Stimulated activated naive CD8-positive, alpha-beta T cell treated with anti-CD3 and anti-CD28 coated beads, Interleukin-15, Interleukin-2, amounts not matched to agents 100 ng/mL and 50 ng/mL, for 24 hours (primary cell): ENCODE results near the gene GLI2.

Source experiments
- H3K27ac Mint-ChIP-seq: one replicate; pipeline ENCODE4 v1.8.0; 2021; ENCODE audit warnings: mild to moderate bottlenecking, mixed read lengths
- H3K27me3 Mint-ChIP-seq: one replicate; pipeline ENCODE4 v1.8.0; 2021; ENCODE audit warnings: mixed read lengths
- H3K36me3 Mint-ChIP-seq: one replicate; pipeline ENCODE4 v1.8.0; 2021; ENCODE audit warnings: low read depth, mixed read lengths
- H3K4me1 Mint-ChIP-seq: one replicate; pipeline ENCODE4 v1.8.0; 2021; ENCODE audit warnings: low read depth, mixed read lengths
- H3K4me3 Mint-ChIP-seq: one replicate; pipeline ENCODE4 v1.8.0; 2021; ENCODE audit warnings: mild to moderate bottlenecking, mixed read lengths
- H3K9me3 Mint-ChIP-seq: one replicate; pipeline ENCODE4 v1.8.0; 2021; ENCODE audit warnings: mixed read lengths

GLI2 gene

DNA sequence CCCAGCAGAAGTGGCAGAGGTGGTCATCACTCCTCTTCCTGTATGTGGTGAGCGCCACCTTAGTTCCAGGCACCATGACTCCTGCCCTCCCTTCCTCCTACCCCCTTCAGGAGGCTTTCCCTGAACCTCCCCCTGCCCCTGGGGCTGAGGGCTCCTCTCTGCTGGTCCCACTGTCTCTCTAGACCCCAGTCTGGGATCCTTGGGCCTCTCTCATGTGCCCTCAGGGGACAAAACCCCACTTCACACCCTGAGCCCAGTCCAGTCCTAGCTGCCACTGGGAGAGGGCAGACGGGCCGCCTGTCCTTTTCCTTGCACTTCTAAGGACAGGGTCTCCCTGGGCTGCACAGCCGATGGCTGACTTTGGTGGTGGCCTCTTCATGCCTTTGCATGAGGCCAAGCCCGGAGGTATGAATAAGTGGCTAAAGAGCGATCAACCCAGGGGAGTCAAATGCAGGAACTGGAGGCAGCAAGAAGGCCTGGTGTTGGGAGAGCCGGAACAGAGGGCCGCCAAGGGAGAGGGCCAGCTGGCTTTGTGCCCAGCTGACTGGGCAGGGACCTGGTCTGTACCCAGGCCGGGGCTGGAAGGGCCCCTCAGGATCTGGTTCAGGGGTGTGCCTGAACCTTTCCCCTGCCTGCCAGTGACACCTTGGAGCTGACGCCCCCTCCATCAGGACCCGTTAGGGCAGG is 29.5 kb downstream of the GLI2 start:
- H3K27me3 Mint-ChIP-seq: no peaks in the 10 kb centered on the region
- no peak overlapping the region for H3K27ac Mint-ChIP-seq
- no peaks in the 10 kb centered on the region for H3K9me3 Mint-ChIP-seq
- no peak overlapping the region for H3K4me3 Mint-ChIP-seq
- H3K4me1 Mint-ChIP-seq: no peaks in the 10 kb centered on the region
- H3K36me3 Mint-ChIP-seq: no peaks in the 10 kb centered on the region

DNA sequence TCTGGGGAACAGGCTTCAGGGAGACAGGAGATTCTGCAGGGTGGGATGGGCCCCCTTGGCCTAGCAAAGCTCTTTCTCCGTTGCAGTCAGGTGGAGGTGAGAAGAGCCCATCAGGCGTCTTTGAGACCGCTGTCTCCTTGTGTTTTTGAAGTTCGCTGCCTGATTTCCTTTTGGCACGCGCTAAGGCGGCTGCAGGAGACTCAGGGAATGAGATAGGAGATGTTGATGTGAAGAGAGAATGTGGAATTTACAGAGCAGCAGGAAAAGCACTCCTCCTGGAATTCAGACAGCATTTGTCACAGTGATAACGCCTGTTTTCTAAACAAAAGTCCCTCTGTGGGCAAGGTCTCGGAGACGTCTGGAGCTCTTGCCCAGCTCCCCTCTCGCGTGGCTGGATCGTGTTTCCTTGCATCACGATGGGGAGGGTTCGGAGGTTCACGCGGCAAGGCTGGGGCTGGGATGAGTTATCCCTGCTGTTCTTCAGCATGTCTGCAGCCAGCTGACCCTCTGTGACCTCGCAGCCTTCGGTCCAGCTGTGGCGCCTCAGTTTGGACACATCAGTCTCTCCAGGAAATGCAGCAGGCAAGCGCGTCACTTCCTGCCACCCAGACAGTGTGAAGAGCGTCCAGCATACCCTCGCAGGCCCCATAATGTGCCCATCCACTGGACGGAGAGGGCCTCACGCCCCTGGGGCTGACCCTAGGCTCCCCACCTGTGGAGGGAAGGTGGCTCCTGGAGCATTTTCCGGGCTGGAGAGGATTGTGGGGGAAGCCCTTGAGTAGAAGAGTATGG is 30.2 kb downstream of the GLI2 start:
- no peak overlapping the region for H3K4me3 Mint-ChIP-seq
- no peaks in the 10 kb centered on the region for H3K36me3 Mint-ChIP-seq
- no peak overlapping the region for H3K27ac Mint-ChIP-seq
- no peaks in the 10 kb centered on the region for H3K27me3 Mint-ChIP-seq
- no peaks in the 10 kb centered on the region for H3K4me1 Mint-ChIP-seq
- no peaks in the 10 kb centered on the region for H3K9me3 Mint-ChIP-seq

DNA sequence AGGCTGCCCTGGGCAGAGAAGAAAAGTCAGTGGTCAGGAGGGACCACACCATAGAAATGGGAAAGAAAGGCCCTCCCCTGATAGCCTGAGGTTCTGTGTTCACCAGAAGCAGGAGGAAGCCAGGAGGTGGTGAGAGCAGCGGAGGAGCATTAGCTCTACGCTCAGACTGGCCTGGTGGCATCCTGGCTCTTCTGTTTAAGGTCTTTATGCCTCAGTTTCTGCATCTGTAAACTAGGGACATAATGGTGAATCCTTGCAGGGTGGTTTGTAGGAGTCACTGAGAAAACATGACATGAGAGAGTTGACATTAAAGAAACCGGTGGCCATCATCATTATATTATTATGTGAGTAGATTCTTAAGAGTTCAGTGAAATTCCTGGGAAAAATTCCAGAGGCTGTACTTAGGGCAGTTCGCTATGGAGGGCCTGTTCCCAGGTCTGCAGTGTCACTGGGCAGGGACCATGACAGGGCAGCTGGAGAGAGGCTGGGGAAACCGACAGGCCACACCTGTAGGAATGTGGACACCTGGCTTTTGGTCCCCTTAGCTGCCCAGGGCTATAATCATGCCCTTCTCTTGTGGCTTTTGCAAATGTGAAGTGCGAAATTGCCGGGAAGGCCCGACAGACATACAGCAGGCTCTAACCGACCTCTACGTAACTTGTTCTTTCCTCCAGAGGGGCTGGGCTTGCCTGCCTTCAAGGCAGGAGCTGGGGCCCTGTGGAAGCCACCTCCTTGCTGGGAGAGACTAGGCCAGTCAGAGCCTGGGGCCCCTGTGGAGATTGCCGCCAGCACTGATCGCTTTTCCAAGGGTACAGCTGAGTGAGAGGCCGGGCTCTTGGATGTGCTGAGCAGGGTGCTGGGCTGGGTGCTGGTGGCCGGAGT is 31.0 kb downstream of the GLI2 start:
- H3K9me3 Mint-ChIP-seq: no peaks in the 10 kb centered on the region
- no peaks in the 10 kb centered on the region for H3K27me3 Mint-ChIP-seq
- H3K36me3 Mint-ChIP-seq: no peaks in the 10 kb centered on the region
- no peaks in the 10 kb centered on the region for H3K4me1 Mint-ChIP-seq
- no peak overlapping the region for H3K27ac Mint-ChIP-seq
- H3K4me3 Mint-ChIP-seq: no peak overlapping the region

- Mint-ChIP-seq H3K27me3 (no peaks in the 10 kb centered on the region), H3K4me1 (no peaks in the 10 kb centered on the region), H3K27ac (no peak overlapping the region), H3K36me3 (no peaks in the 10 kb centered on the region), H3K9me3 (no peaks in the 10 kb centered on the region), H3K4me3 (no peak overlapping the region)
Observed at GRCh38 chr2:120767486-120768005, 31.9 kb downstream of the GLI2 start.

DNA sequence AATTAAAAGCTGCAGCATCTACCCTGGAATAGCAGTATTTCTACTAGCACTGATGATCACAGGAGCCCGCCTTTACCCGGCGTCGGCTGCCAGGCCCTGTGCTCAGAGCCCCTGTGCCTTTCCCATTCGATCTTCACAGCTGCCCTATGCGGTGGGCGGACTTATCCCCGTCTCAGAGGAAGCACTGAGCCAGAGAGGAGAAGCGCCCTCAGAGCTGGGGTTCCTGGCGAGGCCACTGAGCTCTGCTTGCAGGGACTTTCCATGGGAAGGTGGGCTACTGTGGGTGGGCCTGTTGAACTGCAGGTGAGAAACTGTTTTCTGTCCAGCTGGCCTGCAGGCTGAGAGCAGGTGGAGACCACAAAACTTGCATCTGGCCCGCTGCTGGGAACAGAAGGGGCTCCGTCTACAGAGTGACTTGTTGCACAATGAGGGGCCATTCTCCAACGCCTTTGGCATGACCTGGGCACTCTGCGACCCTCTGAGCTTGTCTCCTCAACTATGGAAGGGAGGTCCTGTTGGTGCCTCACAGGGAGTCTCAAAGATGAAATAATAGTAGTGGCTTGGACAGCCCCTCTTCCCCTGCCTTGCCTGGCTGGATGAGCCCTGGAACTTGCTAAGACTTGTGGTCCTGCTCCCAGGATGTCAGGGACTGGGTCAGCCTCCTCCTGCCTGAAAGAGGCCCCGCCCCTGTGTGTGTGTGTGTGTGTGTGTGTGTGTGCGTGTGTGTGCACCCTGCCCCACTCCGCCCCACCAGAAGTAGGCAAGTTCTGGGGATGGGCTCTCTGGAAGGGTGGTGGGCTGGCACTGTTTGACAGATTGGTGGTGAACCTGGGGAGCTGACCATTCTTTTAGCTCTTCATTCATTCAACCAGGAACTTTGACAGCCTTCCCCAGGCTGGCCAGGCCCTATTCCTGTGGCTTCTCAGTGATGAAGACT is 32.7 kb downstream of the GLI2 start:
- H3K36me3 Mint-ChIP-seq: no peaks in the 10 kb centered on the region
- H3K27me3 Mint-ChIP-seq: no peaks in the 10 kb centered on the region
- H3K4me3 Mint-ChIP-seq: no peak overlapping the region
- H3K4me1 Mint-ChIP-seq: no peaks in the 10 kb centered on the region
- H3K27ac Mint-ChIP-seq: no peak overlapping the region
- no peaks in the 10 kb centered on the region for H3K9me3 Mint-ChIP-seq

- Mint-ChIP-seq H3K4me3 (no peak overlapping the region), H3K9me3 (no peaks in the 10 kb centered on the region), H3K36me3 (no peaks in the 10 kb centered on the region), H3K4me1 (no peaks in the 10 kb centered on the region), H3K27me3 (no peaks in the 10 kb centered on the region), H3K27ac (no peak overlapping the region)
Observed at GRCh38 chr2:120769076-120769786, 33.6 kb downstream of the GLI2 start.

- Mint-ChIP-seq H3K9me3 (no peaks in the 10 kb centered on the region), H3K4me1 (no peaks in the 10 kb centered on the region), H3K27ac (no peak overlapping the region), H3K4me3 (no peak overlapping the region), H3K36me3 (no peaks in the 10 kb centered on the region), H3K27me3 (no peaks in the 10 kb centered on the region)
Observed at GRCh38 chr2:120769787-120770120, 34.1 kb downstream of the GLI2 start.

DNA sequence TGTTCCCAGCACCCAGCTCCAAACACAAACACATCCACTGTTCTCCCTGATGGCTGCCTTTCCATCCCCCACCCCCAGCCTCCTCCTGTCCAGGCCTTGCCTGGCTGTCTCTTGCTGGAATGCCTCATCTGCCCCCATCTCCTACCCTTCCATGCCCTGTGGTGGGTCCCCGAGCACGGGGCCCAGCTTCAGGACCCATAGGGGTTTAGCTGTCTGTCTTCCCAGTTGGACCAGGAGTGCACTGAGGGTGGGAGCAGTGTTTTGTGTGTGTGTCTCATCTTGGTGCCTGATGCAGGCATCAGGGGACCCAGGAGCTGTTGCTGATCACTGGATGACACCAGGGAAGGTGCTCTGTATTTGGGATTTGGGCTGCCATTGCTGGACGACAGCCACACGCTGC is 34.5 kb downstream of the GLI2 start:
- Mint-ChIP-seq H3K27ac (no peak overlapping the region), H3K27me3 (no peaks in the 10 kb centered on the region), H3K9me3 (no peaks in the 10 kb centered on the region), H3K36me3 (no peaks in the 10 kb centered on the region), H3K4me3 (no peak overlapping the region), H3K4me1 (no peaks in the 10 kb centered on the region)

- no peaks in the 10 kb centered on the region for H3K27me3 Mint-ChIP-seq
- no peaks in the 10 kb centered on the region for H3K36me3 Mint-ChIP-seq
- no peak overlapping the region for H3K27ac Mint-ChIP-seq
- H3K4me1 Mint-ChIP-seq: no peaks in the 10 kb centered on the region
- no peak overlapping the region for H3K4me3 Mint-ChIP-seq
- H3K9me3 Mint-ChIP-seq: no peaks in the 10 kb centered on the region
Observed at GRCh38 chr2:120770641-120771040, 35.0 kb downstream of the GLI2 start.

GRCh38 chr2:120771111-120771780 is 35.6 kb downstream of the GLI2 start:
- Mint-ChIP-seq H3K27ac (no peak overlapping the region), H3K9me3 (no peaks in the 10 kb centered on the region), H3K36me3 (no peaks in the 10 kb centered on the region), H3K4me3 (no peak overlapping the region), H3K27me3 (no peaks in the 10 kb centered on the region), H3K4me1 (no peaks in the 10 kb centered on the region)

GRCh38 chr2:120771781-120772208 is 36.1 kb downstream of the GLI2 start:
- no peak overlapping the region for H3K27ac Mint-ChIP-seq
- H3K27me3 Mint-ChIP-seq: no peaks in the 10 kb centered on the region
- H3K36me3 Mint-ChIP-seq: no peaks in the 10 kb centered on the region
- H3K4me3 Mint-ChIP-seq: no peak overlapping the region
- H3K4me1 Mint-ChIP-seq: no peaks in the 10 kb centered on the region
- no peaks in the 10 kb centered on the region for H3K9me3 Mint-ChIP-seq

DNA sequence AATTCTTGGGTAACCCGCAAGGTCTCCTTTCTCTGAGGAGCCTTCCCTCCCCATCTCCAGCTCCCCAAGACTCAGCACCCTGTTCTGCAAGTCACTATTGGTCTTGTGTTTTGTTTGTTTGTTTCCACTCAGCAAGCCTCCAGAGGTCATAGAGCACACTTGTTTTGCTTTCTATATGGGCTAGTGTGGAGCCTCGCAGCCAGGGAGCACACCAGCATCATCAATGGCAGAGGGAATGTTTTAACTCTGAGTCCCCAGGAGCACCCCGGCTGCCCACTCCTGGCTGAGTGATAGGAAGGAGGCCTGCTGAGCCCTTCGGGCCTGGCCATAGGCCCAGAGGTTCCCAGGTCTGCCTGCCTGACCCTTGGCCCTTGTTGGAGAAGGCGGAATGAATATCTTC is 36.6 kb downstream of the GLI2 start:
- H3K4me1 Mint-ChIP-seq: no peaks in the 10 kb centered on the region
- no peak overlapping the region for H3K27ac Mint-ChIP-seq
- H3K36me3 Mint-ChIP-seq: no peaks in the 10 kb centered on the region
- no peaks in the 10 kb centered on the region for H3K9me3 Mint-ChIP-seq
- no peak overlapping the region for H3K4me3 Mint-ChIP-seq
- no peaks in the 10 kb centered on the region for H3K27me3 Mint-ChIP-seq

DNA sequence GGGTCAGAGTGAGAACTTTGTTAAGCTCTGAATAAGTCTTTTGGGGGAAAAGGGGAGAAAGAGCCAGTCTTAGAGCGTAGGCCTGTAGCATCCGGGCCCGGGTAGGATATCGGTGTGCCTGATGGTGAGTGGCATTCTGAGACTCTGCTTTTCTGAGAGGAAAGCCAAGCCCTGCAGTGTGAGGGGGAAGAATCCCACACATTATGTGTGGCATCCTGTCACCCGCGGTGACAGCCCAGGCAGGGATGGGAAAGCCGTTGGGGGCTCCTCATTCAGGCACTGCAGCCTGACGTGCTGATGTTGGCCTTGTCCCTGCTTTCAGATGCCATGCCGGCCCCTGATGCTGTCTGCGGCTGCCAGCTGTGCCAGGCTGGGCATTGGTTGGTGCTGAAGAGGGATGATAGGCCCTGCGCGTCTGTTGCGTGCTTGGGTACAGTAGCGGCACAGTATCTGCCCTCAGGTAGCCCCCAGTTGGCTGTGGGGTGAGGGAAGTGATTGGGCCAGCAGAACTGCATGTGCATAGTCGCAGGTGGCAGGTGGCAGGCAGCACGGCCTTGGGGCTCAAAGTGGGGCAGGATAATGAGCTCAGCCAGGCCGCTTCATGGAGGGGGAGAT is 37.6 kb downstream of the GLI2 start:
- H3K9me3 Mint-ChIP-seq: no peaks in the 10 kb centered on the region
- no peak overlapping the region for H3K27ac Mint-ChIP-seq
- H3K36me3 Mint-ChIP-seq: no peaks in the 10 kb centered on the region
- no peaks in the 10 kb centered on the region for H3K27me3 Mint-ChIP-seq
- no peak overlapping the region for H3K4me3 Mint-ChIP-seq
- H3K4me1 Mint-ChIP-seq: no peaks in the 10 kb centered on the region
